Bronchus fibroblast of lung (primary cell): Measurements from ENCODE around the gene NDUFB5. TPM values are rescaled to one million over a fixed set of nuclear protein-coding genes. Genes with fewer than 3 reads are reported as not detected.

Experiments used
- total RNA-seq: library from RNA; depleted of rRNA; stranded (reverse); fragments of >200 nt; gene quantifications from 2 replicates; pipeline ENCODE4 v1.2.3, GENCODE V29; 2015

Gene NDUFB5
- 59.2 and 82.5 TPM in 2 replicates for total RNA-seq

GRCh38 chr3:179604321-179605078, at the start of gene NDUFB5, which contains the start of gene MRPL47:
Gene NDUFB5 (plus strand): TSS chr3:179604794. CDS start chr3:179604816, 22 bp downstream.
Gene MRPL47 (minus strand): TSS chr3:179604638. CDS start chr3:179604624, 14 bp downstream.

GRCh38 chr3:179562591-179563270, 41.9 kb upstream of the NDUFB5 start, which contains the start of gene ACTL6A:
Gene ACTL6A (plus strand): TSS chr3:179562926. CDS start chr3:179563093, 167 bp downstream.

GRCh38 chr3:179652447-179653095, 48.0 kb downstream of the NDUFB5 start, which contains the start of gene USP13:
Gene USP13 (plus strand): TSS chr3:179653040. CDS start chr3:179653226, 186 bp downstream.

Other genes with a start within 250 kb of the NDUFB5 start
- gene GNB4, start 153.3 kb upstream of the NDUFB5 start, total RNA-seq: 56.0 and 58.3 TPM in 2 replicates
- 74.3 and 151 TPM in 2 replicates for gene ACTL6A, start 41.9 kb upstream of the NDUFB5 start, total RNA-seq
- gene MRPL47, start 156 bp upstream of the NDUFB5 start, total RNA-seq: 29.9 and 30.1 TPM in 2 replicates
- gene USP13, start 48.2 kb downstream of the NDUFB5 start, total RNA-seq: 8.4 and 11.9 TPM in 2 replicates